Endothelial cell of umbilical vein (primary cell): ENCODE results near the gene MCU. TPM values are rescaled to one million over a fixed set of nuclear protein-coding genes. Genes with fewer than 3 reads are reported as not detected.

Experiments
- BruUV-seq: library from RNA; stranded (reverse); fragments of 400-500 nt; replicated peaks from 2 replicates; lab custom pipeline; 2021; lab: Mats Ljungman, UMichigan
- CTCF ChIA-PET: fragments of 300-600, 350-600 bp; sonication (Branson Sonifier 250); formaldehyde crosslinking; loops from one replicate; lab custom pipeline; 2021; ENCODE audit warnings: antibody characterized with exemption, inconsistent platforms; lab: Charles Lee
- POLR2A ChIA-PET: fragments of 300-600, 350-600 bp; sonication (Branson Sonifier 250); formaldehyde crosslinking; loops from one replicate; lab custom pipeline; 2021; ENCODE audit warnings: antibody characterized with exemption, inconsistent platforms; lab: Charles Lee
- DNase-seq: peaks from one replicate; pipeline ENCODE4 v3.0.0-alpha.2; 2011; ENCODE audit warnings: low read depth, low spot score
- FAIRE-seq: peaks from 2 replicates; lab custom pipeline; 2011; peaks lifted over from hg19 to GRCh38; lab: Jason Lieb, UNC
- H2AFZ ChIP-seq: 2 replicates; pipeline ENCODE4 v1.6.0; 2012; ENCODE audit warnings: low read depth, low read length, control low read depth, inconsistent platforms
- H3K27ac ChIP-seq: 2 replicates; pipeline ENCODE4 v1.5.1; 2011; ENCODE audit warnings: low read depth, mild to moderate bottlenecking, control low read depth, low read length, moderate library complexity; ENCODE audit not compliant: insufficient read depth
- H3K27me3 ChIP-seq, 2 experiments: 2 replicates each; pipeline versions ENCODE4 v1.6.0 to v1.6.1; 2011; ENCODE audit warnings: low read length in 2 of 2, mixed read lengths in 1 of 2; ENCODE audit not compliant: control insufficient read depth in 2 of 2, insufficient read depth in 2 of 2
- H3K36me3 ChIP-seq, 2 experiments: 2 replicates in 1 of 2; 3 replicates in 1 of 2; pipeline ENCODE4 v1.5.1; 2011; ENCODE audit warnings: low read length in 2 of 2, mild to moderate bottlenecking in 1 of 2, moderate library complexity in 1 of 2; ENCODE audit not compliant: control insufficient read depth in 2 of 2, insufficient read depth in 2 of 2; ENCODE audit errors: extremely low read depth in 1 of 2
- H3K4me1 ChIP-seq: 3 replicates; pipeline ENCODE4 v1.5.1; 2011; ENCODE audit warnings: mild to moderate bottlenecking, low read length; ENCODE audit not compliant: control insufficient read depth, insufficient read depth; ENCODE audit errors: extremely low read depth
- H3K4me2 ChIP-seq: 2 replicates; pipeline ENCODE4 v1.6.1; 2011; ENCODE audit warnings: low read length, control low read depth, mixed read lengths; ENCODE audit not compliant: insufficient read depth
- H3K4me3 ChIP-seq, 3 experiments: fragments of 200-600 bp in 1 of 3; sonication (generic), shearing (Covaris generic) in 1 of 3; replicated peaks in 1 of 3; 2 replicates each; pipeline ENCODE4 v1.5.1; 2011 to 2016; ENCODE audit warnings: control low read depth in 3 of 3, low read length in 3 of 3, mild to moderate bottlenecking in 2 of 3, inconsistent platforms in 1 of 3, low read depth in 1 of 3, moderate library complexity in 1 of 3; ENCODE audit not compliant: insufficient read depth in 1 of 3
- H3K79me2 ChIP-seq: 2 replicates; pipeline ENCODE4 v1.6.0; 2012; ENCODE audit warnings: low read length, inconsistent platforms; ENCODE audit not compliant: control insufficient read depth, insufficient read depth
- H3K9ac ChIP-seq: replicated peaks from 2 replicates; pipeline ENCODE3; 2011; ENCODE audit warnings: low read length, control low read depth; ENCODE audit not compliant: insufficient read depth; ENCODE audit errors: extremely low read depth
- H3K9me1 ChIP-seq: replicated peaks from 3 replicates; pipeline ENCODE4 v1.6.0; 2011; ENCODE audit warnings: mild to moderate bottlenecking, low read length; ENCODE audit not compliant: control insufficient read depth, insufficient read depth; ENCODE audit errors: extremely low read depth
- H3K9me3 ChIP-seq: replicated peaks from 2 replicates; pipeline ENCODE4 v1.5.1; 2012; ENCODE audit warnings: low read length, inconsistent platforms; ENCODE audit not compliant: control insufficient read depth, insufficient read depth
- H4K20me1 ChIP-seq: replicated peaks from 2 replicates; pipeline ENCODE3; 2011; ENCODE audit warnings: mild to moderate bottlenecking, low read length; ENCODE audit not compliant: control insufficient read depth, insufficient read depth; ENCODE audit errors: extremely low read depth
- CTCF ChIP-seq, 2 donors: IDR thresholded peaks; 1 replicate in 1 of 2; 2 replicates in 1 of 2; pipeline ENCODE4 v1.5.1; 2011; ENCODE audit warnings: low read length in 2 of 2, mild to moderate bottlenecking in 2 of 2, moderate library complexity in 2 of 2, control low read depth in 1 of 2, inconsistent platforms in 1 of 2, low read depth in 1 of 2; ENCODE audit not compliant: insufficient read depth in 1 of 2; ENCODE audit errors: extremely low read depth in 1 of 2
- EZH2 ChIP-seq: IDR thresholded peaks from 2 replicates; pipeline ENCODE4 v1.6.1; 2012; ENCODE audit warnings: borderline replicate concordance, low read depth, mild to moderate bottlenecking, moderate library complexity, low read length, inconsistent platforms; ENCODE audit not compliant: severe bottlenecking
- FOS ChIP-seq: IDR thresholded peaks from 2 replicates; pipeline ENCODE4 v1.6.1; 2011; ENCODE audit warnings: mild to moderate bottlenecking, low read length, moderate library complexity, borderline replicate concordance; ENCODE audit not compliant: insufficient read depth
- GATA2 ChIP-seq: IDR thresholded peaks from 2 replicates; pipeline ENCODE4 v1.7.0; 2011; ENCODE audit warnings: low read depth, mild to moderate bottlenecking, moderate library complexity, mixed read lengths, low read length; ENCODE audit not compliant: insufficient read length, insufficient read depth
- JUN ChIP-seq: IDR thresholded peaks from 2 replicates; pipeline ENCODE4 v1.6.1; 2011; ENCODE audit warnings: borderline replicate concordance, low read depth; ENCODE audit not compliant: insufficient read length, insufficient read depth
- MYC ChIP-seq: IDR thresholded peaks from one replicate; pipeline ENCODE4 v1.6.1; 2011; ENCODE audit warnings: mild to moderate bottlenecking, low read depth, low read length
- POLR2A ChIP-seq: IDR thresholded peaks from 2 replicates; pipeline ENCODE4 v1.6.1; 2012; ENCODE audit warnings: low read depth, mild to moderate bottlenecking, control low read depth, low read length
- dilution Hi-C: fragments of 300-500 bp; cut with MboI; formaldehyde crosslinking; loops from one replicate; pipeline ENCODE4 v1.15.0; 2019; ENCODE audit warnings: low sequenced_read_pairs; ENCODE audit not compliant: extremely low pct_ligation_motif_present
- intact Hi-C: fragments of 100-400 bp; cut with micrococcal nuclease; formaldehyde crosslinking; loops from one replicate; pipeline ENCODE4 v1.10.0; 2022
- polyA plus RNA-seq, 4 experiments: library from polyadenylated mRNA; depleted of rRNA in 3 of 4; stranded (reverse) in 3 of 4; unstranded in 1 of 4; fragments of >200 nt; gene quantifications; 2 replicates each; pipeline versions ENCODE4 v1.2.1 to v1.2.3, GENCODE V29; 2011 to 2012; ENCODE audit warnings: missing spikeins in 1 of 4
- total RNA-seq: library from RNA; stranded (reverse); gene quantifications from 2 replicates; pipeline ENCODE4 v1.2.3, GENCODE V29; 2021

Gene MCU
- total and polyA plus RNA-seq, 2 donors (not counting 3 experiments of a cell fraction or from before 2014, with no cell fraction given) = 25.2 to 37.2 TPM

GRCh38 chr10:72754275-72755032 is 62.5 kb downstream of the MCU start:
- no peaks in the 10 kb centered on the region for H3K9me1 ChIP-seq
- no peak for DNase-seq
- H3K4me1 ChIP-seq = no peaks in the 10 kb centered on the region
- H3K9me3 ChIP-seq = no peaks in the 10 kb centered on the region
- no peak overlapping the region for H3K9ac ChIP-seq
- H3K27me3 ChIP-seq = no peaks in the 10 kb centered on the region
- H4K20me1 ChIP-seq = no peaks in the 10 kb centered on the region
- no TSS peak for BruUV-seq
- H2AFZ ChIP-seq = no peak overlapping the region
- ChIA-PET CTCF (interaction anchor here (0.6 kb wide), 1 partner anchor 48 kb away, joined by 4 read pairs; no protein-coding TSS in a partner anchor), POLR2A (interaction anchor here (0.6 kb wide), 2 partner anchors 149 to 459 kb away, joined by 3 to 5 read pairs; no protein-coding TSS in a partner anchor)
- no peaks in the 10 kb centered on the region for H3K36me3 ChIP-seq
- no peak for FAIRE-seq
- TF ChIP-seq GATA2 (no peak), MYC (no peak), FOS (no peak), POLR2A (no peak), JUN (no peak), CTCF (IDR thresholded peaks at IDR 0.05; ENCODE audit: extremely low read depth in 1 of 2, insufficient read depth in 1 of 2, low read depth in 1 of 2, low read length in 2 of 2) (no peak), EZH2 (no peak)
- dilution Hi-C loops (no loop called here), intact Hi-C loops (no loop called here)
- H3K4me2 ChIP-seq = no peak overlapping the region
- no peak overlapping the region for H3K4me3 ChIP-seq
- H3K79me2 ChIP-seq = peaks cover 2% of the 10 kb centered on the region
- no peak overlapping the region for H3K27ac ChIP-seq
